Stimulated activated naive CD8-positive, alpha-beta T cell treated with anti-CD3 and anti-CD28 coated beads, Interleukin-15, Interleukin-2, amounts not matched to agents 100 ng/mL and 50 ng/mL, for 24 hours (primary cell): Measurements from ENCODE around the gene NRG2.

ENCODE experiments used
- H3K27ac Mint-ChIP-seq: one replicate; pipeline ENCODE4 v1.8.0; 2021; ENCODE audit warnings: mild to moderate bottlenecking, mixed read lengths
- H3K27me3 Mint-ChIP-seq: one replicate; pipeline ENCODE4 v1.8.0; 2021; ENCODE audit warnings: mixed read lengths
- H3K36me3 Mint-ChIP-seq: one replicate; pipeline ENCODE4 v1.8.0; 2021; ENCODE audit warnings: low read depth, mixed read lengths
- H3K4me1 Mint-ChIP-seq: one replicate; pipeline ENCODE4 v1.8.0; 2021; ENCODE audit warnings: low read depth, mixed read lengths
- H3K4me3 Mint-ChIP-seq: one replicate; pipeline ENCODE4 v1.8.0; 2021; ENCODE audit warnings: mild to moderate bottlenecking, mixed read lengths
- H3K9me3 Mint-ChIP-seq: one replicate; pipeline ENCODE4 v1.8.0; 2021; ENCODE audit warnings: mixed read lengths

The NRG2 gene

GRCh38 chr5:139960723-139961383 is 82.2 kb downstream of the NRG2 start:
- H3K4me1 Mint-ChIP-seq: no peaks in the 10 kb centered on the region
- no peak overlapping the region for H3K27ac Mint-ChIP-seq
- H3K27me3 Mint-ChIP-seq: peaks cover 6% of the 10 kb centered on the region
- H3K4me3 Mint-ChIP-seq: no peak overlapping the region
- H3K36me3 Mint-ChIP-seq: no peaks in the 10 kb centered on the region
- no peaks in the 10 kb centered on the region for H3K9me3 Mint-ChIP-seq

GRCh38 chr5:139958432-139959148 is 84.5 kb downstream of the NRG2 start:
- Mint-ChIP-seq H3K27me3 (peaks cover 4% of the 10 kb centered on the region), H3K9me3 (no peaks in the 10 kb centered on the region), H3K27ac (no peak overlapping the region), H3K4me3 (no peak overlapping the region), H3K4me1 (no peaks in the 10 kb centered on the region), H3K36me3 (no peaks in the 10 kb centered on the region)

- Mint-ChIP-seq H3K4me3 (no peak overlapping the region), H3K27ac (no peak overlapping the region), H3K9me3 (no peaks in the 10 kb centered on the region), H3K4me1 (no peaks in the 10 kb centered on the region), H3K36me3 (no peaks in the 10 kb centered on the region), H3K27me3 (peaks cover 5% of the 10 kb centered on the region)
Measured at GRCh38 chr5:139956342-139956741, 86.8 kb downstream of the NRG2 start.

- H3K27ac Mint-ChIP-seq: no peak overlapping the region
- peaks cover 6% of the 10 kb centered on the region for H3K27me3 Mint-ChIP-seq
- H3K36me3 Mint-ChIP-seq: no peaks in the 10 kb centered on the region
- H3K4me3 Mint-ChIP-seq: no peak overlapping the region
- H3K9me3 Mint-ChIP-seq: no peaks in the 10 kb centered on the region
- no peaks in the 10 kb centered on the region for H3K4me1 Mint-ChIP-seq
Measured at GRCh38 chr5:139955616-139956273, 87.4 kb downstream of the NRG2 start.

GRCh38 chr5:139955053-139955605 is 88.0 kb downstream of the NRG2 start:
- no peaks in the 10 kb centered on the region for H3K9me3 Mint-ChIP-seq
- peaks cover 13% of the 10 kb centered on the region for H3K27me3 Mint-ChIP-seq
- no peak overlapping the region for H3K27ac Mint-ChIP-seq
- no peak overlapping the region for H3K4me3 Mint-ChIP-seq
- H3K36me3 Mint-ChIP-seq: no peaks in the 10 kb centered on the region
- no peaks in the 10 kb centered on the region for H3K4me1 Mint-ChIP-seq

GRCh38 chr5:139954462-139954861 is 88.6 kb downstream of the NRG2 start:
- Mint-ChIP-seq H3K4me3 (no peak overlapping the region), H3K36me3 (no peaks in the 10 kb centered on the region), H3K4me1 (no peaks in the 10 kb centered on the region), H3K9me3 (no peaks in the 10 kb centered on the region), H3K27ac (no peak overlapping the region), H3K27me3 (peaks cover 14% of the 10 kb centered on the region)

- Mint-ChIP-seq H3K27me3 (peaks cover 16% of the 10 kb centered on the region), H3K36me3 (no peaks in the 10 kb centered on the region), H3K27ac (no peak overlapping the region), H3K4me3 (no peak overlapping the region), H3K9me3 (no peaks in the 10 kb centered on the region), H3K4me1 (no peaks in the 10 kb centered on the region)
Measured at GRCh38 chr5:139954022-139954421, 89.1 kb downstream of the NRG2 start.

- Mint-ChIP-seq H3K9me3 (no peaks in the 10 kb centered on the region), H3K27ac (no peak overlapping the region), H3K4me3 (no peak overlapping the region), H3K4me1 (no peaks in the 10 kb centered on the region), H3K36me3 (no peaks in the 10 kb centered on the region), H3K27me3 (peaks cover 30% of the 10 kb centered on the region)
Measured at GRCh38 chr5:139952574-139952973, 90.5 kb downstream of the NRG2 start.

GRCh38 chr5:139951983-139952382 is 91.1 kb downstream of the NRG2 start:
- H3K27me3 Mint-ChIP-seq: peaks cover 35% of the 10 kb centered on the region
- no peak overlapping the region for H3K27ac Mint-ChIP-seq
- H3K36me3 Mint-ChIP-seq: no peaks in the 10 kb centered on the region
- H3K4me3 Mint-ChIP-seq: no peak overlapping the region
- H3K9me3 Mint-ChIP-seq: no peaks in the 10 kb centered on the region
- H3K4me1 Mint-ChIP-seq: no peaks in the 10 kb centered on the region

GRCh38 chr5:139951296-139951924 is 91.7 kb downstream of the NRG2 start:
- Mint-ChIP-seq H3K36me3 (no peaks in the 10 kb centered on the region), H3K27me3 (peaks cover 39% of the 10 kb centered on the region), H3K4me3 (no peak overlapping the region), H3K27ac (no peak overlapping the region), H3K9me3 (no peaks in the 10 kb centered on the region), H3K4me1 (no peaks in the 10 kb centered on the region)

GRCh38 chr5:139950436-139950835 is 92.7 kb downstream of the NRG2 start:
- Mint-ChIP-seq H3K27me3 (peaks cover 45% of the 10 kb centered on the region), H3K4me1 (peaks cover 6% of the 10 kb centered on the region), H3K9me3 (no peaks in the 10 kb centered on the region), H3K4me3 (no peak overlapping the region), H3K36me3 (no peaks in the 10 kb centered on the region), H3K27ac (no peak overlapping the region)

GRCh38 chr5:139949710-139950109 is 93.4 kb downstream of the NRG2 start:
- Mint-ChIP-seq H3K27me3 (peaks cover 52% of the 10 kb centered on the region), H3K4me3 (no peak overlapping the region), H3K4me1 (peaks cover 6% of the 10 kb centered on the region), H3K9me3 (no peaks in the 10 kb centered on the region), H3K36me3 (no peaks in the 10 kb centered on the region), H3K27ac (no peak overlapping the region)

- Mint-ChIP-seq H3K27me3 (peaks cover 61% of the 10 kb centered on the region), H3K4me3 (no peak overlapping the region), H3K9me3 (no peaks in the 10 kb centered on the region), H3K4me1 (peaks cover 6% of the 10 kb centered on the region), H3K36me3 (no peaks in the 10 kb centered on the region), H3K27ac (no peak overlapping the region)
Measured at GRCh38 chr5:139947727-139948126, 95.4 kb downstream of the NRG2 start.

- no peaks in the 10 kb centered on the region for H3K9me3 Mint-ChIP-seq
- peaks cover 65% of the 10 kb centered on the region for H3K27me3 Mint-ChIP-seq
- no peaks in the 10 kb centered on the region for H3K36me3 Mint-ChIP-seq
- no peak overlapping the region for H3K27ac Mint-ChIP-seq
- peaks cover 6% of the 10 kb centered on the region for H3K4me1 Mint-ChIP-seq
- no peak overlapping the region for H3K4me3 Mint-ChIP-seq
Measured at GRCh38 chr5:139946440-139946839, 96.7 kb downstream of the NRG2 start.

GRCh38 chr5:139946006-139946405 is 97.1 kb downstream of the NRG2 start:
- no peak overlapping the region for H3K27ac Mint-ChIP-seq
- peaks cover 65% of the 10 kb centered on the region for H3K27me3 Mint-ChIP-seq
- no peak overlapping the region for H3K4me3 Mint-ChIP-seq
- peaks cover 6% of the 10 kb centered on the region for H3K4me1 Mint-ChIP-seq
- no peaks in the 10 kb centered on the region for H3K9me3 Mint-ChIP-seq
- H3K36me3 Mint-ChIP-seq: no peaks in the 10 kb centered on the region
